Neutrophil (primary cell): ENCODE measurements around the gene ZNF146.

ENCODE experiments used
- H3K27ac ChIP-seq: fragments of 200-600 bp; sonication (generic); 2 replicates; pipeline ENCODE4 v1.5.1; 2016; ENCODE audit warnings: mild to moderate bottlenecking, moderate library complexity
- H3K27me3 ChIP-seq: fragments of 200-600 bp; sonication (generic); 2 replicates; pipeline ENCODE4 v1.6.0; 2016; ENCODE audit warnings: mild to moderate bottlenecking
- H3K36me3 ChIP-seq: fragments of 200-600 bp; sonication (generic); 2 replicates; pipeline ENCODE4 v1.5.1; 2017
- H3K4me1 ChIP-seq, 2 experiments: fragments of 200-600 bp in 1 of 2; sonication (generic) in 1 of 2; 1 replicate in 1 of 2; 2 replicates in 1 of 2; pipeline versions ENCODE4 v1.5.1 to v1.6.1; 2013 to 2016; ENCODE audit warnings: low read depth in 1 of 2, low read length in 1 of 2, mild to moderate bottlenecking in 1 of 2, moderate library complexity in 1 of 2; ENCODE audit not compliant: control insufficient read depth in 1 of 2, insufficient read depth in 1 of 2
- H3K4me3 ChIP-seq, 2 experiments: fragments of 200-600 bp in 1 of 2; sonication (generic) in 1 of 2; 1 replicate in 1 of 2; 2 replicates in 1 of 2; pipeline ENCODE4 v1.5.1; 2013 to 2016; ENCODE audit warnings: low read depth in 1 of 2, low read length in 1 of 2, mild to moderate bottlenecking in 1 of 2, moderate library complexity in 1 of 2
- H3K9me3 ChIP-seq: fragments of 200-600 bp; sonication (generic); 2 replicates; pipeline ENCODE4 v1.5.1; 2016
- CTCF ChIP-seq: fragments of 200-600 bp; sonication (generic); IDR thresholded peaks from 2 replicates; pipeline ENCODE4 v1.5.1; 2016; ENCODE audit warnings: antibody characterized with exemption

The ZNF146 gene

GRCh38 chr19:36244066-36244465 is 29.2 kb downstream of the ZNF146 start:
- no peak for TF ChIP-seq CTCF
- H3K27me3 ChIP-seq = peaks cover 23% of the 10 kb centered on the region
- no peak overlapping the region for H3K27ac ChIP-seq
- H3K4me1 ChIP-seq = no peaks in the 10 kb centered on the region
- H3K9me3 ChIP-seq = peaks cover 15% of the 10 kb centered on the region
- no peak overlapping the region for H3K4me3 ChIP-seq
- no peaks in the 10 kb centered on the region for H3K36me3 ChIP-seq

- TF ChIP-seq CTCF = no peak
- Histone ChIP-seq H3K4me1 (no peaks in the 10 kb centered on the region), H3K36me3 (no peaks in the 10 kb centered on the region), H3K27me3 (peaks cover 23% of the 10 kb centered on the region), H3K4me3 (no peak overlapping the region), H3K27ac (no peak overlapping the region), H3K9me3 (peaks cover 15% of the 10 kb centered on the region)
Observed at GRCh38 chr19:36245210-36246005, 30.5 kb downstream of the ZNF146 start.

GRCh38 chr19:36246006-36246481 is 31.1 kb downstream of the ZNF146 start:
- Histone ChIP-seq H3K4me3 (no peak overlapping the region), H3K27ac (no peak overlapping the region), H3K4me1 (no peaks in the 10 kb centered on the region), H3K9me3 (peaks cover 15% of the 10 kb centered on the region), H3K27me3 (peaks cover 23% of the 10 kb centered on the region), H3K36me3 (no peaks in the 10 kb centered on the region)
- no peak for TF ChIP-seq CTCF

DNA sequence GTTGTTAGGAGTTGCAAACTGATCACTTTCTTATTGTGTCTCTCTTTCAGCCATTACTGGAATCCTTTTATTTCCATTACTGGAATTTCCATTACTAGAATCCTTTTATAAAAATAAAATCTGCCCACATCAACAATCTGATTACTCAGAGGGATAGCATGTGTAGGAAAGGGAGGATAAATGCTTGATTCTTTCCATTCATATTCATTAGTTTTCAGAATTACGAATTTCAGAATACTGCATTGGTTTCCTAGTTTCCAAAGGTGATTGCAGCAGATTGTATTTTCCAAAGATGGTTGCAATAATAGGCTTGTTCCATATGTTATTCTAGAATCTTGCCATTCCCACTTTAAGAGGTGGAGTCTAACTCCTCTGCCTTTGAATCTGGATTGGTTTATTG is 37.1 kb downstream of the ZNF146 start:
- TF ChIP-seq CTCF = no peak
- Histone ChIP-seq H3K27ac (no peak overlapping the region), H3K36me3 (no peaks in the 10 kb centered on the region), H3K4me3 (no peak overlapping the region), H3K4me1 (no peaks in the 10 kb centered on the region), H3K9me3 (peaks cover 6% of the 10 kb centered on the region), H3K27me3 (peaks cover 3% of the 10 kb centered on the region)

DNA sequence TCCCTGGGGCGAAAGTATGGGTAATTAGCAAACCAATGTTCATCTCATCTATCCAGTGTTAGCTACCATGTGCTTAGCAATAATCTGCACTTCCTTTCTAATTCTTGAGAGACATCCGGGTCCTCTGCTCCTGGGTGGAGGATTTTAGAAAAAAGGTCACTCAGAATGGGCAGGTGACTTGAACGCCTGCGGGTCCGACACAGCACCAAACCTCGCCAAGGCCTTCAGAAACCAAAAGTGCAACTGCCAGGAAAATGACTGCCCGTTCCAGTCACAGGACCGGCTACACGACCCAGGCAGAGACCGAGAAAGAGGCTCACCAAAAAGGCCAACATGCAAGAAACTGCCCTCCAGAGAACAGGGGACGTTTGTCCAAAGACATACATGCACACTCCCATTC is 39.9 kb downstream of the ZNF146 start:
- Histone ChIP-seq H3K4me3 (no peak overlapping the region), H3K9me3 (peaks cover 17% of the 10 kb centered on the region), H3K27me3 (peaks cover 13% of the 10 kb centered on the region), H3K4me1 (no peaks in the 10 kb centered on the region), H3K27ac (no peak overlapping the region), H3K36me3 (no peaks in the 10 kb centered on the region)
- no peak for TF ChIP-seq CTCF
